Activated CD8-positive, alpha-beta T cell treated with anti-CD3 and anti-CD28 coated beads, Interleukin-2, amount 10 ng/mL, durations not matched to agents 7 days and 5 days (primary cell): ENCODE data around the gene SGCD. TPM values are rescaled to one million over a fixed set of nuclear protein-coding genes. Genes with fewer than 3 reads are reported as not detected.

Source experiments
- ATAC-seq: fragments of 150-1000 bp; cut with Tn5 transposase; one replicate; pipeline ENCODE4 v1.10.0; 2021; ENCODE audit warnings: moderate library complexity
- CTCF ChIA-PET: fragments of 350-600 bp; sonication (Branson Sonifier 250); formaldehyde crosslinking; loops from one replicate; lab custom pipeline; 2021; ENCODE audit warnings: antibody characterized with exemption; lab: Charles Lee
- POLR2A ChIA-PET: fragments of 350-600 bp; sonication (Branson Sonifier 250); formaldehyde crosslinking; loops from one replicate; lab custom pipeline; 2021; ENCODE audit warnings: antibody characterized with exemption; lab: Charles Lee
- DNase-seq: peaks from one replicate; pipeline ENCODE4 v3.0.0-alpha.2; 2020
- H3K27ac Mint-ChIP-seq: one replicate; pipeline ENCODE4 v1.8.0; 2021; ENCODE audit warnings: mild to moderate bottlenecking, mixed read lengths
- H3K27me3 Mint-ChIP-seq: one replicate; pipeline ENCODE4 v1.8.0; 2021; ENCODE audit warnings: low read depth, mixed read lengths
- H3K36me3 Mint-ChIP-seq: one replicate; pipeline ENCODE4 v1.8.0; 2021; ENCODE audit warnings: low read depth, mixed read lengths
- H3K4me1 Mint-ChIP-seq: one replicate; pipeline ENCODE4 v1.8.0; 2021; ENCODE audit warnings: low read depth, mixed read lengths
- H3K4me3 Mint-ChIP-seq: one replicate; pipeline ENCODE4 v1.8.0; 2021; ENCODE audit warnings: mild to moderate bottlenecking, mixed read lengths
- H3K9me3 Mint-ChIP-seq: one replicate; pipeline ENCODE4 v1.8.0; 2022; ENCODE audit warnings: mixed read lengths; ENCODE audit not compliant: insufficient read depth
- total RNA-seq, 2 experiments: library from RNA; stranded (reverse); gene quantifications; one replicate each; pipeline ENCODE4 v1.2.3, GENCODE V29; 2021

Gene SGCD
- total RNA-seq, 2 experiments from 2014 or later = not detected

- Mint-ChIP-seq H3K4me3 (no peak overlapping the region), H3K27me3 (peaks cover 12% of the 10 kb centered on the region), H3K4me1 (no peaks in the 10 kb centered on the region), H3K27ac (no peak overlapping the region), H3K36me3 (no peaks in the 10 kb centered on the region), H3K9me3 (no peaks in the 10 kb centered on the region)
- POLR2A ChIA-PET = no interaction called here
- DNase-seq (no peak), ATAC-seq (no peak)
- CTCF ChIA-PET = no interaction called here
Measured at GRCh38 chr5:156438076-156438475, 111.1 kb downstream of the SGCD start.

- CTCF ChIA-PET = no interaction called here
- ATAC-seq (no peak), DNase-seq (no peak)
- Mint-ChIP-seq H3K27ac (no peak overlapping the region), H3K9me3 (no peaks in the 10 kb centered on the region), H3K4me3 (no peak overlapping the region), H3K36me3 (no peaks in the 10 kb centered on the region), H3K4me1 (no peaks in the 10 kb centered on the region), H3K27me3 (peaks cover 22% of the 10 kb centered on the region)
- POLR2A ChIA-PET = no interaction called here
Measured at GRCh38 chr5:156444753-156445291, 117.9 kb downstream of the SGCD start.

GRCh38 chr5:156446526-156446925 lies 119.6 kb downstream of the SGCD start:
- ChIA-PET CTCF (no interaction called here), POLR2A (no interaction called here)
- Mint-ChIP-seq H3K4me1 (no peaks in the 10 kb centered on the region), H3K9me3 (no peaks in the 10 kb centered on the region), H3K27me3 (peaks cover 20% of the 10 kb centered on the region), H3K27ac (no peak overlapping the region), H3K4me3 (no peak overlapping the region), H3K36me3 (no peaks in the 10 kb centered on the region)
- ATAC-seq = no peak
- no peak for DNase-seq

DNA sequence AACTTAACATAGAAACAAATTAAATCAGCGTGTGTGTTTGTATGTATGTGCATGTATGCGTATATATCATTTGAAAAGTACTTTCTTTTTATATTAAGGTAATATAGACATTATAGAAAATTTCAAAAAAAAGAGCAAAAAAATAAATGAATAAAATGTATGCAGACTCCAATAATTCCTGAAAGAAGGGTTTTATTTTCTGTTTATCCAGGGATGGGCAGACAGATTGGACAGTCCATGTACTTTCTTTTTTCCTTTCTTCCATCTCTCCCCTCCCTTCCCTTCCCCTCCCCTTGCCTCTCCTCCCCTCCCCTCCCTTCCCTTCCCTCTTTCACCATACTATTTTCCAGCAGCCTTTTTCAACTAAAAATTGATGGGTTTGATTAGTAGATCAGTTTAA lies 123.8 kb downstream of the SGCD start:
- peaks cover 10% of the 10 kb centered on the region for H3K27me3 Mint-ChIP-seq
- H3K9me3 Mint-ChIP-seq = no peaks in the 10 kb centered on the region
- ChIA-PET CTCF (no interaction called here), POLR2A (no interaction called here)
- ATAC-seq = no peak
- H3K4me1 Mint-ChIP-seq = no peaks in the 10 kb centered on the region
- no peak overlapping the region for H3K27ac Mint-ChIP-seq
- no peaks in the 10 kb centered on the region for H3K36me3 Mint-ChIP-seq
- DNase-seq = no peak
- H3K4me3 Mint-ChIP-seq = no peak overlapping the region

DNA sequence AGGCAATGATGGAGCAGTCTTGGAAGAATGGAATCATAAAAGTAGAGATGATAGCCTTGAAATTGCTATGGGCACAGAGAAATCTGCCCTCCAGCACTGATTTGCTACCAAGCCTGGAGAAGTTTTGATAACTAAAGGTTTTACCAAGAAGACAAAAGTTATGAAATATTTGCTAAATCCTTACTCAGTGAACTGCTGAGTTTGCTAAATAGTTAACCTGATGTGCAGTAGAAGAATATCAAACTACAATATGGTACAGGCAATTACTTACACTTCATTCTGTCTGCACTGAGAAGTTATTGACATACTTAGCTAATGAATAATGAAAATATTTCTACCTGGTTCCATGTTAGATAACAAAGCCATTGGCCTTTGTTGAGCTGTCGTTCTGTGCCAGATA lies 124.5 kb downstream of the SGCD start:
- DNase-seq = no peak
- H3K27me3 Mint-ChIP-seq = peaks cover 16% of the 10 kb centered on the region
- POLR2A ChIA-PET = no interaction called here
- ATAC-seq = no peak
- no peaks in the 10 kb centered on the region for H3K9me3 Mint-ChIP-seq
- H3K4me3 Mint-ChIP-seq = no peak overlapping the region
- H3K4me1 Mint-ChIP-seq = no peaks in the 10 kb centered on the region
- CTCF ChIA-PET = no interaction called here
- H3K36me3 Mint-ChIP-seq = no peaks in the 10 kb centered on the region
- no peak overlapping the region for H3K27ac Mint-ChIP-seq

GRCh38 chr5:156456857-156457256 lies 129.9 kb downstream of the SGCD start:
- ATAC-seq (no peak), DNase-seq (no peak)
- Mint-ChIP-seq H3K4me1 (no peaks in the 10 kb centered on the region), H3K27ac (no peak overlapping the region), H3K9me3 (no peaks in the 10 kb centered on the region), H3K4me3 (no peak overlapping the region), H3K36me3 (no peaks in the 10 kb centered on the region), H3K27me3 (peaks cover 18% of the 10 kb centered on the region)
- ChIA-PET CTCF (interaction anchor here (1.2 kb wide), 1 partner anchor 14 kb away, joined by 3 read pairs; no protein-coding TSS in a partner anchor), POLR2A (interaction anchor here (0.6 kb wide), 1 partner anchor 110 kb away, joined by 3 read pairs; no protein-coding TSS in a partner anchor)

DNA sequence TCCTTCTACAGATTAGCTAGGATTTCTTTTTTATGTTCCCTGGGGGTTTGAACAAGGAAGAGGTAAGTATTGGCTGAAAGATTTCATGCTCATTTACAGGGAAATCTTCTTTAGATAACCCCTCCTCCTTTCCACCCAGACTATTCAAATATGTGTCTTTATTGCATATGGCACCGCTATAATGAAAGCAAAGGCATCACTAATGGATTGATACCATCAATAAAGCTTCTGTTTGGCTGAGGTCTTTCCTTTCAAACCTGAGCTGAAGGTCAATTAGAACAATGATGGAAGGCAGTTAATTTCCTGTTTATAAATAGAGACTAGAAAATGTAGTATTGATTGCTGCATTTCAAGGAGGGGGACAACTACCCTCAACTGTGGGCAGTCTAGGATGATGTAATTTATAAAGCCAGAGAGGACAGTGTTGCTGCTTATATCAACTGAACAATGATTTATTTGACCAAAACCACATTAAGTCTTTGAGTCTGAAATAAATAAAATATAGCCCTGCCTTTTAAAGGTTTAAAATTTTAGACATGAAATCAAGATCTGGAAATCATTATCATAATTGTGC lies 132.9 kb downstream of the SGCD start:
- H3K27ac Mint-ChIP-seq = no peak overlapping the region
- H3K4me1 Mint-ChIP-seq = no peaks in the 10 kb centered on the region
- ATAC-seq (no peak), DNase-seq (no peak)
- ChIA-PET CTCF (no interaction called here), POLR2A (no interaction called here)
- no peak overlapping the region for H3K4me3 Mint-ChIP-seq
- H3K9me3 Mint-ChIP-seq = no peaks in the 10 kb centered on the region
- H3K27me3 Mint-ChIP-seq = peaks cover 15% of the 10 kb centered on the region
- no peaks in the 10 kb centered on the region for H3K36me3 Mint-ChIP-seq

GRCh38 chr5:156460471-156460870 lies 133.5 kb downstream of the SGCD start:
- H3K27ac Mint-ChIP-seq = no peak overlapping the region
- no peaks in the 10 kb centered on the region for H3K4me1 Mint-ChIP-seq
- ATAC-seq (no peak), DNase-seq (no peak)
- H3K27me3 Mint-ChIP-seq = peaks cover 15% of the 10 kb centered on the region
- POLR2A ChIA-PET = no interaction called here
- no peak overlapping the region for H3K4me3 Mint-ChIP-seq
- CTCF ChIA-PET = no interaction called here
- no peaks in the 10 kb centered on the region for H3K9me3 Mint-ChIP-seq
- H3K36me3 Mint-ChIP-seq = no peaks in the 10 kb centered on the region

DNA sequence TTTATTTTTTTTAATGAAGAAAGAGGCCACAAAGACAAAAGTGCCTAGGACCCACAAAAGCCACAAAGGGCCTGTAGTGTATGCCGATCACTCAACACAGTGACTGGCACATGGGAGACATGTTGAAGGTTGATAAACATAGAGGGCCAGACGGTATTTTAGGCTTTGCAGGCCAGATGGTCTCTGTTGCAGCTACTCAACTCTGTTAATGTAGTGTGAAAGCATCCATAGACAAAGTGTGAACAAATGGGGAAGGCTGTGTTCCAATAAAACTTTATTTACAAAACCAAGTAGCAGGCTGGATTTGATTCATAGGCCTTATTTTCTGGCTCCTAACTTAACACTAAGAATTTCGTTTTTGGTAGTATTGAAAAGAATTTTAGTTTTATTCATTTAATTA lies 139.9 kb downstream of the SGCD start:
- CTCF ChIA-PET = no interaction called here
- Mint-ChIP-seq H3K27me3 (peaks cover under 1% of the 10 kb centered on the region), H3K36me3 (no peaks in the 10 kb centered on the region), H3K9me3 (no peaks in the 10 kb centered on the region), H3K4me3 (no peak overlapping the region), H3K27ac (no peak overlapping the region), H3K4me1 (no peaks in the 10 kb centered on the region)
- POLR2A ChIA-PET = no interaction called here
- no peak for ATAC-seq
- DNase-seq = no peak

GRCh38 chr5:156469636-156470035 lies 142.7 kb downstream of the SGCD start:
- CTCF ChIA-PET = no interaction called here
- no peak for ATAC-seq
- no peaks in the 10 kb centered on the region for H3K4me1 Mint-ChIP-seq
- H3K36me3 Mint-ChIP-seq = no peaks in the 10 kb centered on the region
- no peaks in the 10 kb centered on the region for H3K27me3 Mint-ChIP-seq
- no peak for DNase-seq
- POLR2A ChIA-PET = no interaction called here
- H3K27ac Mint-ChIP-seq = no peak overlapping the region
- no peak overlapping the region for H3K4me3 Mint-ChIP-seq
- no peaks in the 10 kb centered on the region for H3K9me3 Mint-ChIP-seq

DNA sequence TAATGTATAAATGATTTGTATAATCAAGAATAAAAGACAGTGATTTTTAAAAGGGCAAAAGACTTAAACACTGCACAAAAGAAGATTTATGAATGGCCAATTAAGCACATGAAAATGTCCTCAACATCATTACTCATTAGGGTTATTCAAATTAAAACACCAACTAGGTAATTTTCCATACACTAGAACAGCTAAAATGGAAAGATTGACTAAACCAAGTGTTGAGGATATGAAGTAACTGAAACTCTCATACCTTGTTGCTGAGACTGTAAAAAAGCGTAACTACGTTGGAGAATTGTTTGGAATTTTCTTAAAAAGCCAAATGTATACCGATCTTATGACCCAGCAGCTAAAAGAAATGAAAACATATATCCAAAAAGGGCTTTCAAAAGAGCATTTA lies 144.9 kb downstream of the SGCD start:
- H3K27me3 Mint-ChIP-seq = peaks cover 6% of the 10 kb centered on the region
- H3K9me3 Mint-ChIP-seq = no peaks in the 10 kb centered on the region
- CTCF ChIA-PET = no interaction called here
- ATAC-seq (no peak), DNase-seq (no peak)
- H3K27ac Mint-ChIP-seq = no peak overlapping the region
- no peaks in the 10 kb centered on the region for H3K36me3 Mint-ChIP-seq
- H3K4me3 Mint-ChIP-seq = no peak overlapping the region
- H3K4me1 Mint-ChIP-seq = no peaks in the 10 kb centered on the region
- POLR2A ChIA-PET = no interaction called here

DNA sequence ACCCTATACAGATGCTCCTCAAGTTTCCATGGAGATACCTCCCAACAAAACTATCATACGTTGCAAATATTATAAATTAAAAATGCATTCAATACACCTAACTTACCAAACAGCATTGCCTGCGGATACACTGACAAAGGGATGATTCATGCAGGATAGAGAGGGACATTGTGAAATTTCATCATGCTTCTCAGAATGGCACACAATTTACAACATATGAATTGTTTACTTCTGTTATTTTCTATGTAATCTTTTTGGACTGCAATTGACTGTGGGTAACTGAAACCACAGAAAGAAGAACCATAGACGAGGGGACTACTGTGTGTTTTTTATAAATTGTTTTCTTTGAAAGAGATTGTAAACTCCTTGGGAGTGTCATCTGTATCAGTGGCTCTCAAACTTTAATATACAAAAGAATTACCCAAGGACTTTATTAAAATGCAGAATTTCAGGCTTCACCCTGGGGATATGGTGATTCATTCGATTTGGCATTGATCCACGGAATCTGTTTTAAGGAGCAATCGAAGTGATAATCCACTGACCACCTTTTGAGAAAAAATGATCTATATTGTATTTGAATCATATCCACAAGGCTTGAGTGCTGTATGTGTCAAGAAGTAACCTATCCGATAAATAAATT lies 146.4 kb downstream of the SGCD start:
- ChIA-PET POLR2A (no interaction called here), CTCF (no interaction called here)
- H3K36me3 Mint-ChIP-seq = no peaks in the 10 kb centered on the region
- no peak overlapping the region for H3K4me3 Mint-ChIP-seq
- ATAC-seq (no peak), DNase-seq (no peak)
- H3K4me1 Mint-ChIP-seq = no peaks in the 10 kb centered on the region
- H3K27ac Mint-ChIP-seq = no peak overlapping the region
- no peaks in the 10 kb centered on the region for H3K9me3 Mint-ChIP-seq
- H3K27me3 Mint-ChIP-seq = peaks cover 8% of the 10 kb centered on the region
